GM12873 (cell line): ENCODE data around the gene HOXA11.

Source experiments
- TF ChIP-seq, protein P1 (sequence below): IDR thresholded peaks from 2 replicates; pipeline ENCODE4 v1.5.1; 2012; ENCODE audit warnings: low read depth, mild to moderate bottlenecking, moderate library complexity, low read length, control low read depth; ENCODE audit not compliant: insufficient read depth; ENCODE audit errors: missing control alignments

Gene HOXA11

DNA sequence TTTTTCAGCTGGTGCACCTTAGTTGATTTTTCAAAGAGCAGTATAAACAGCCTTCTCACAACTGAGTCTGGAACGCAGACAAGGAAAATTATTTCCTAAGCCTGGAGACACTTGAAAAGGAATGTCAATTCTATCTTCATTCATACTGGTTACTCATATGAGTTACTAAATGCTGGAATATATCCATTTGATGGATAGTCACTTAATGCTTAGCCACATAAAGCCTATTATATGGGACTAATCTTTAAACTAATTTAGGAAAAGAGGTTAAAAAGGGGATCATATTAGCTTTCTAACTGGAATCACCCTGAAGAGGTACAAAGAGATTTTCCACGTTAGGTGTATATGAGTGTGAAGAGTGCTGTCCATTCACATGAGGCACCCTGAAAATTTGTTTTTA lies 52.8 kb downstream of the HOXA11 start:
- TF ChIP-seq, protein P1, sequence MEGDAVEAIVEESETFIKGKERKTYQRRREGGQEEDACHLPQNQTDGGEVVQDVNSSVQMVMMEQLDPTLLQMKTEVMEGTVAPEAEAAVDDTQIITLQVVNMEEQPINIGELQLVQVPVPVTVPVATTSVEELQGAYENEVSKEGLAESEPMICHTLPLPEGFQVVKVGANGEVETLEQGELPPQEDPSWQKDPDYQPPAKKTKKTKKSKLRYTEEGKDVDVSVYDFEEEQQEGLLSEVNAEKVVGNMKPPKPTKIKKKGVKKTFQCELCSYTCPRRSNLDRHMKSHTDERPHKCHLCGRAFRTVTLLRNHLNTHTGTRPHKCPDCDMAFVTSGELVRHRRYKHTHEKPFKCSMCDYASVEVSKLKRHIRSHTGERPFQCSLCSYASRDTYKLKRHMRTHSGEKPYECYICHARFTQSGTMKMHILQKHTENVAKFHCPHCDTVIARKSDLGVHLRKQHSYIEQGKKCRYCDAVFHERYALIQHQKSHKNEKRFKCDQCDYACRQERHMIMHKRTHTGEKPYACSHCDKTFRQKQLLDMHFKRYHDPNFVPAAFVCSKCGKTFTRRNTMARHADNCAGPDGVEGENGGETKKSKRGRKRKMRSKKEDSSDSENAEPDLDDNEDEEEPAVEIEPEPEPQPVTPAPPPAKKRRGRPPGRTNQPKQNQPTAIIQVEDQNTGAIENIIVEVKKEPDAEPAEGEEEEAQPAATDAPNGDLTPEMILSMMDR: no peak

DNA sequence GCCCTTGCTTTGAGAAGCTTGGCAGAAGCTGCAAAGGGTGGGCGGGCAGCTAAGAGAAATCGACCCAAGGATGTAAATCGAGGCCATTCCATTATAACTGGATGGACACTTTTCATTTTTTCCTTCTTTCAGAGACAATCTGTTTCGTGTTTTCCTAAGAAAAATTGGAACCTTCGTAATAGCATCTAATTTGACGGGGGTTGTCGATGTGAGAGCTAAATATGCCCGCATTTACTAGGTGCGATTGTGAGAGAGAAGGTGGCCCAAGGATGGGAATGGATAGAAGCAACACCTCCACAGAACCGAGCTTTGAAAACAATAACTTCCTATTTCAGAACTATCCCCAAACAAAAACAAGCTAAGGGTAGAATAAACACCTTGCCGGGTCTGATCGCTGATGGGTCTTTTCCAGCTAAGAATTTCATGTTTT lies 53.6 kb downstream of the HOXA11 start:
- TF ChIP-seq, protein P1: no peak
